Liver (tissue), 3 donors: ENCODE measurements around the gene NDUFC2.

Experiments used
- ATF3 ChIP-seq: IDR thresholded peaks from 2 replicates; pipeline ENCODE4 v1.6.1; 2016; ENCODE audit warnings: antibody characterized with exemption
- CTCF ChIP-seq: fragments of 150-350 bp; IDR thresholded peaks from 2 replicates; pipeline ENCODE4 v1.5.1; 2017; ENCODE audit warnings: improper control_type of control experiment, low read depth, low read length; ENCODE audit not compliant: missing input control
- EGR1 ChIP-seq, 2 donors: IDR thresholded peaks; 2 replicates each; pipeline ENCODE4 v1.6.1; 2016 to 2018; ENCODE audit warnings: antibody characterized with exemption in 2 of 2, low read depth in 2 of 2
- FOXA1 ChIP-seq: IDR thresholded peaks from 2 replicates; pipeline ENCODE4 v1.6.1; 2016; ENCODE audit warnings: antibody characterized with exemption
- JUND ChIP-seq, 2 donors: IDR thresholded peaks; 2 replicates each; pipeline ENCODE4 v1.6.1; 2016; ENCODE audit warnings: antibody characterized with exemption in 2 of 2
- MAX ChIP-seq: IDR thresholded peaks from 2 replicates; pipeline ENCODE4 v1.6.1; 2016; ENCODE audit warnings: antibody characterized with exemption
- NR2F2 ChIP-seq: IDR thresholded peaks from 2 replicates; pipeline ENCODE4 v1.6.1; 2016; ENCODE audit warnings: antibody characterized with exemption
- RAD21 ChIP-seq, 2 donors: IDR thresholded peaks; 2 replicates each; pipeline ENCODE4 v1.6.1; 2016; ENCODE audit warnings: antibody characterized with exemption in 2 of 2, mild to moderate bottlenecking in 2 of 2
- REST ChIP-seq: IDR thresholded peaks from 2 replicates; pipeline ENCODE4 v1.6.1; 2016; ENCODE audit warnings: antibody characterized with exemption, mild to moderate bottlenecking
- RXRA ChIP-seq, 2 donors: IDR thresholded peaks; 2 replicates each; pipeline ENCODE4 v1.6.1; 2017 to 2018; ENCODE audit warnings: antibody characterized with exemption in 2 of 2, mild to moderate bottlenecking in 1 of 2
- SP1 ChIP-seq: IDR thresholded peaks from 2 replicates; pipeline ENCODE4 v1.6.1; 2018; ENCODE audit warnings: antibody characterized with exemption, mild to moderate bottlenecking
- TAF1 ChIP-seq: conservative IDR thresholded peaks from 2 replicates; pipeline ENCODE4 v1.6.1; 2016; ENCODE audit warnings: antibody characterized with exemption, mild to moderate bottlenecking
- YY1 ChIP-seq: IDR thresholded peaks from 2 replicates; pipeline ENCODE4 v1.6.1; 2016; ENCODE audit warnings: antibody characterized with exemption, mild to moderate bottlenecking
- ZBTB33 ChIP-seq: IDR thresholded peaks from 2 replicates; pipeline ENCODE4 v1.6.1; 2016; ENCODE audit warnings: antibody characterized with exemption
- donor health status: healthy.
- donor health status: healthy.

- TF ChIP-seq CTCF (no peak), MAX (no peak), REST (no peak), EGR1 (IDR thresholded peaks at IDR 0.05; ENCODE audit: low read depth in 2 of 2) (no peak), SP1 (no peak), TAF1 (no peak), JUND (IDR thresholded peaks at IDR 0.05) (no peak), YY1 (no peak), NR2F2 (no peak), ATF3 (no peak), RAD21 (IDR thresholded peaks at IDR 0.05) (no peak), ZBTB33 (no peak), FOXA1 (no peak), RXRA (IDR thresholded peaks at IDR 0.05) (no peak)
These were observed 31.2 kb upstream of the NDUFC2 start for GRCh38 chr11:78110830-78111229.
